IMR-90 (cell line): Measurements from ENCODE around the gene FOSB. TPM values are rescaled to one million over a fixed set of nuclear protein-coding genes. Genes with fewer than 3 reads are reported as not detected.

ENCODE experiments used
- ATAC-seq: fragments of 200-7000 bp; cut with Tn5 transposase; 2 replicates; pipeline ENCODE4 v1.9.1; 2020; ENCODE audit warnings: low read depth, mild to moderate bottlenecking, moderate library complexity
- BruUV-seq: library from RNA; stranded (reverse); fragments of 400-500 nt; replicated peaks from 2 replicates; lab custom pipeline; 2021; lab: Mats Ljungman, UMichigan
- CTCF ChIA-PET: fragments of 300-600 bp; formaldehyde crosslinking; extraction: SDS; loops from one replicate; lab custom pipeline; 2021; ENCODE audit warnings: antibody characterized with exemption; lab: Yijun Ruan, JAX
- POLR2A ChIA-PET: fragments of 300-600 bp; sonication (Branson Sonifier 250); formaldehyde crosslinking; loops from one replicate; lab custom pipeline; 2022; ENCODE audit warnings: antibody characterized with exemption; ENCODE audit not compliant: unreplicated experiment; lab: Charles Lee
- DNase-seq: peaks from one replicate; pipeline ENCODE4 v3.0.0; 2013
- H2AFZ ChIP-seq: replicated peaks from 2 replicates; pipeline ENCODE3; 2013; ENCODE audit warnings: low read length, mild to moderate bottlenecking; ENCODE audit not compliant: poor library complexity
- H2AK5ac ChIP-seq: 2 replicates; pipeline ENCODE4 v1.6.1; 2013; ENCODE audit warnings: low read depth, low read length, inconsistent platforms
- H2AK9ac ChIP-seq: replicated peaks from 2 replicates; pipeline ENCODE3; 2013; ENCODE audit warnings: mild to moderate bottlenecking, low read depth, low read length, moderate library complexity; ENCODE audit not compliant: poor library complexity
- H2BK120ac ChIP-seq: 2 replicates; pipeline ENCODE4 v1.6.1; 2013; ENCODE audit warnings: low read depth, low read length, inconsistent platforms
- H2BK15ac ChIP-seq: 3 replicates; pipeline ENCODE4 v1.6.1; 2013; ENCODE audit warnings: low read depth, low read length, inconsistent platforms
- H2BK20ac ChIP-seq: 2 replicates; pipeline ENCODE4 v1.6.1; 2013; ENCODE audit warnings: low read depth, mild to moderate bottlenecking, inconsistent platforms, low read length, moderate library complexity
- H2BK5ac ChIP-seq: 2 replicates; pipeline ENCODE4 v1.6.1; 2013; ENCODE audit warnings: mild to moderate bottlenecking, low read depth, low read length, inconsistent platforms; ENCODE audit not compliant: poor library complexity, severe bottlenecking
- H3K14ac ChIP-seq: replicated peaks from 2 replicates; pipeline ENCODE4 v1.6.1; 2013; ENCODE audit warnings: low read depth, low read length, inconsistent platforms
- H3K18ac ChIP-seq: 2 replicates; pipeline ENCODE4 v1.6.1; 2013; ENCODE audit warnings: low read depth, low read length, control low read depth
- H3K23ac ChIP-seq: 2 replicates; pipeline ENCODE4 v1.6.1; 2013; ENCODE audit warnings: low read depth, low read length, inconsistent platforms
- H3K27ac ChIP-seq: 2 replicates; pipeline ENCODE4 v1.5.1; 2013; ENCODE audit warnings: mild to moderate bottlenecking, control low read depth, low read length; ENCODE audit not compliant: insufficient read depth
- H3K27me3 ChIP-seq: 2 replicates; pipeline ENCODE4 v1.6.1; 2013; ENCODE audit warnings: low read length; ENCODE audit not compliant: control insufficient read depth, insufficient read depth
- H3K36me3 ChIP-seq: 2 replicates; pipeline ENCODE4 v1.6.1; 2013; ENCODE audit warnings: low read length, mixed read lengths; ENCODE audit not compliant: control insufficient read depth, insufficient read depth
- H3K4ac ChIP-seq: 2 replicates; pipeline ENCODE4 v1.6.1; 2013; ENCODE audit warnings: low read depth, low read length, inconsistent platforms
- H3K4me1 ChIP-seq: 2 replicates; pipeline ENCODE4 v1.6.1; 2013; ENCODE audit warnings: low read length, mixed read lengths; ENCODE audit not compliant: control insufficient read depth, insufficient read depth
- H3K4me2 ChIP-seq: 2 replicates; pipeline ENCODE4 v1.6.1; 2013; ENCODE audit warnings: low read depth, mild to moderate bottlenecking, control low read depth, low read length, moderate library complexity
- H3K4me3 ChIP-seq: 2 replicates; pipeline ENCODE4 v1.5.1; 2013; ENCODE audit warnings: low read depth, mild to moderate bottlenecking, control low read depth, low read length, moderate library complexity; ENCODE audit not compliant: insufficient read depth
- H3K56ac ChIP-seq: 2 replicates; pipeline ENCODE4 v1.6.1; 2013; ENCODE audit warnings: low read length, inconsistent platforms; ENCODE audit not compliant: insufficient read depth; ENCODE audit errors: extremely low read depth
- H3K79me1 ChIP-seq, 2 experiments: 2 replicates each; pipeline ENCODE4 v1.6.1; 2013; ENCODE audit warnings: low read length in 2 of 2, inconsistent platforms in 1 of 2, low read depth in 1 of 2
- H3K9ac ChIP-seq: 2 replicates; pipeline ENCODE4 v1.6.1; 2013; ENCODE audit warnings: low read depth, low read length, control low read depth
- H3K9me1 ChIP-seq: 2 replicates; pipeline ENCODE4 v1.6.1; 2013; ENCODE audit warnings: low read length, inconsistent platforms; ENCODE audit not compliant: insufficient read depth
- H3K9me3 ChIP-seq: 2 replicates; pipeline ENCODE4 v1.6.1; 2013; ENCODE audit warnings: low read length; ENCODE audit not compliant: control insufficient read depth, insufficient read depth
- H4K20me1 ChIP-seq: 2 replicates; pipeline ENCODE4 v1.6.1; 2013; ENCODE audit warnings: low read length, inconsistent platforms; ENCODE audit not compliant: insufficient read depth
- H4K5ac ChIP-seq: 2 replicates; pipeline ENCODE4 v1.6.1; 2013; ENCODE audit warnings: mild to moderate bottlenecking, low read depth, low read length, control low read depth
- H4K8ac ChIP-seq, 2 experiments: 2 replicates each; pipeline ENCODE4 v1.6.1; 2013; ENCODE audit warnings: low read depth in 2 of 2, low read length in 2 of 2, control low read depth in 1 of 2, inconsistent platforms in 1 of 2
- H4K91ac ChIP-seq: 2 replicates; pipeline ENCODE4 v1.6.1; 2013; ENCODE audit warnings: low read depth, low read length, inconsistent platforms; ENCODE audit not compliant: insufficient read depth
- BHLHE40 ChIP-seq: fragments of 150-350 bp; IDR thresholded peaks from 2 replicates; pipeline ENCODE4 v1.6.1; 2016; ENCODE audit warnings: mild to moderate bottlenecking, low read depth, low read length
- CHD1 ChIP-seq: IDR thresholded peaks from 2 replicates; pipeline ENCODE4 v1.6.1; 2012; ENCODE audit warnings: low read depth, low read length, improper control_type of control experiment
- CTCF ChIP-seq: conservative IDR thresholded peaks from 2 replicates; pipeline ENCODE4 v1.5.1; 2012; ENCODE audit warnings: mild to moderate bottlenecking, low read depth, low read length, improper control_type of control experiment
- FOS ChIP-seq: fragments of 150-350 bp; IDR thresholded peaks from 2 replicates; pipeline ENCODE4 v1.6.1; 2016; ENCODE audit warnings: low read depth, low read length
- MAZ ChIP-seq: IDR thresholded peaks from 2 replicates; pipeline ENCODE4 v1.6.1; 2012; ENCODE audit warnings: low read depth, mild to moderate bottlenecking, low read length, improper control_type of control experiment, moderate library complexity, borderline replicate concordance
- MXI1 ChIP-seq: IDR thresholded peaks from 2 replicates; pipeline ENCODE4 v1.6.1; 2012; ENCODE audit warnings: low read depth, mild to moderate bottlenecking, low read length, moderate library complexity, borderline replicate concordance
- RAD21 ChIP-seq: IDR thresholded peaks from 2 replicates; pipeline ENCODE4 v1.6.1; 2012; ENCODE audit warnings: low read length, improper control_type of control experiment
- RCOR1 ChIP-seq: IDR thresholded peaks from 2 replicates; pipeline ENCODE4 v1.6.1; 2012; ENCODE audit warnings: mild to moderate bottlenecking, low read length, improper control_type of control experiment; ENCODE audit not compliant: insufficient replicate concordance
- whole genome bisulfite sequencing, 2 experiments: methylation state at CpG; one replicate each; pipeline versions ENCODE4 v1.1.5 to v1.1.7; 2013; ENCODE audit warnings: missing lambda C conversion rate in 2 of 2; ENCODE audit not compliant: insufficient read length in 1 of 2; ENCODE audit errors: extremely low coverage in 2 of 2; 5-methylcytosine and 5-hydroxymethylcytosine counted together
- dilution Hi-C: fragments of 300-500 bp; cut with HindIII; formaldehyde crosslinking; loops from one replicate; pipeline ENCODE4 v1.14.3; 2018; ENCODE audit warnings: low sequenced_read_pairs; ENCODE audit not compliant: unreplicated experiment
- in situ Hi-C: fragments of 300-500 bp; cut with MboI; formaldehyde crosslinking; loops from 3 replicates; pipeline ENCODE4 v1.14.3; 2019; ENCODE audit warnings: low sequenced_read_pairs, inconsistent platforms, mixed read lengths
- intact Hi-C: fragments of 100-400 bp; cut with micrococcal nuclease; formaldehyde crosslinking; loops from 2 replicates; pipeline ENCODE4 v1.10.0; 2022
- polyA plus RNA-seq, 3 experiments: library from polyadenylated mRNA; depleted of rRNA; stranded (reverse); fragments of >200 nt; gene quantifications; 2 replicates each; pipeline ENCODE4 v1.2.3, GENCODE V29; 2012; ENCODE audit warnings: low replicate concordance in 1 of 3
- total RNA-seq: library from RNA; depleted of rRNA; stranded (reverse); fragments of >200 nt; gene quantifications from 2 replicates; pipeline ENCODE4 v1.2.3, GENCODE V29; 2012
- TF ChIP-seq, protein P1 (sequence below): fragments of 150-350 bp; IDR thresholded peaks from 2 replicates; pipeline ENCODE4 v1.6.1; 2016; ENCODE audit warnings: low read depth, mild to moderate bottlenecking, low read length, moderate library complexity, borderline replicate concordance

Gene FOSB
- total and polyA plus RNA-seq, 2 of the 4 experiments (the other 2 are of a cell fraction) = 11.1 to 15.6 TPM

- TF ChIP-seq CTCF = peak; percentile 84
Observed at GRCh38 chr19:45439569-45440258, 28.1 kb upstream of the FOSB start (continued).

GRCh38 chr19:45440259-45440638, 27.5 kb upstream of the FOSB start:
- no peak for DNase-seq
- Histone ChIP-seq H3K4me3 (peak overlapping the region; percentile 64), H4K8ac (peak overlapping the region; percentile 48 to 97), H2BK5ac (peak overlapping the region; percentile 78), H3K36me3 (no peaks in the 10 kb centered on the region), H4K5ac (peak overlapping the region; percentile 81), H2AK9ac (peak overlapping the region; percentile 75), H3K18ac (peak overlapping the region; percentile 56), H3K79me1 (peaks cover 0 to 25% of the 10 kb centered on the region in 2 experiments; a peak in 2 of 4 replicates), H3K56ac (no peak overlapping the region), H3K4me1 (peaks cover 17% of the 10 kb centered on the region), H3K27me3 (no peaks in the 10 kb centered on the region), H2AK5ac (peak overlapping the region; percentile 99), H3K4ac (peak overlapping the region; percentile 94), H3K9me1 (no peaks in the 10 kb centered on the region), H3K23ac (peak overlapping the region; percentile 79), H2BK120ac (peak overlapping the region; percentile 89), H3K9me3 (no peaks in the 10 kb centered on the region), H3K14ac (peak overlapping the region; percentile 92), H3K9ac (peak overlapping the region; percentile 46), H4K20me1 (no peaks in the 10 kb centered on the region), H3K4me2 (peak overlapping the region; percentile 69), H2AFZ (peak overlapping the region; percentile 87), H2BK15ac (peak overlapping the region; percentile 88; the same call in 2 of the 3 replicates), H2BK20ac (peak overlapping the region; percentile 88; the same call in 1 of the 2 replicates), H4K91ac (peak overlapping the region; percentile 89), H3K27ac (peak overlapping the region; percentile 62)
- ATAC-seq = no peak
- intact Hi-C loops = loop anchor here (1.0 kb wide), 1 partner anchor 27 kb away; the partner anchor contains the start of gene FOSB
- BruUV-seq = no TSS peak
- ChIA-PET POLR2A (no interaction called here), CTCF (interaction anchor here (0.6 to 3.3 kb wide), 15 partner anchors 12 to 223 kb away, joined by 3 to 87 read pairs (median 7); partner anchors contain the start of gene FOSB)
- WGBS, 2 experiments = 97% methylated on average over 4 of the region's 9 CpGs; no CpG with 5 or more reads in 1 of the 2 experiments
- dilution Hi-C loops = no loop called here
- in situ Hi-C loops = loop anchor here (5.0 kb wide), 1 partner anchor 37 kb away; no protein-coding TSS in a partner anchor
- TF ChIP-seq RCOR1 = no peak
- TF ChIP-seq RAD21 = no peak
- no peak for TF ChIP-seq CHD1
- no peak for TF ChIP-seq MAZ
- TF ChIP-seq FOS = no peak
- no peak for TF ChIP-seq CTCF
- TF ChIP-seq BHLHE40 = no peak
- TF ChIP-seq, protein P1, sequence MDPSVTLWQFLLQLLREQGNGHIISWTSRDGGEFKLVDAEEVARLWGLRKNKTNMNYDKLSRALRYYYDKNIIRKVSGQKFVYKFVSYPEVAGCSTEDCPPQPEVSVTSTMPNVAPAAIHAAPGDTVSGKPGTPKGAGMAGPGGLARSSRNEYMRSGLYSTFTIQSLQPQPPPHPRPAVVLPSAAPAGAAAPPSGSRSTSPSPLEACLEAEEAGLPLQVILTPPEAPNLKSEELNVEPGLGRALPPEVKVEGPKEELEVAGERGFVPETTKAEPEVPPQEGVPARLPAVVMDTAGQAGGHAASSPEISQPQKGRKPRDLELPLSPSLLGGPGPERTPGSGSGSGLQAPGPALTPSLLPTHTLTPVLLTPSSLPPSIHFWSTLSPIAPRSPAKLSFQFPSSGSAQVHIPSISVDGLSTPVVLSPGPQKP = no peak
- TF ChIP-seq MXI1 = no peak
